ENCODE measurements around the gene FOXQ1. TPM values are rescaled to one million over a fixed set of nuclear protein-coding genes. Genes with fewer than 3 reads are reported as not detected.

Gene FOXQ1
- total and polyA plus RNA-seq, 2 of the 13 experiments (the other 11 are each of a cell fraction or from before 2014, with no cell fraction given) = 35.2 to 39.8 TPM

DNA sequence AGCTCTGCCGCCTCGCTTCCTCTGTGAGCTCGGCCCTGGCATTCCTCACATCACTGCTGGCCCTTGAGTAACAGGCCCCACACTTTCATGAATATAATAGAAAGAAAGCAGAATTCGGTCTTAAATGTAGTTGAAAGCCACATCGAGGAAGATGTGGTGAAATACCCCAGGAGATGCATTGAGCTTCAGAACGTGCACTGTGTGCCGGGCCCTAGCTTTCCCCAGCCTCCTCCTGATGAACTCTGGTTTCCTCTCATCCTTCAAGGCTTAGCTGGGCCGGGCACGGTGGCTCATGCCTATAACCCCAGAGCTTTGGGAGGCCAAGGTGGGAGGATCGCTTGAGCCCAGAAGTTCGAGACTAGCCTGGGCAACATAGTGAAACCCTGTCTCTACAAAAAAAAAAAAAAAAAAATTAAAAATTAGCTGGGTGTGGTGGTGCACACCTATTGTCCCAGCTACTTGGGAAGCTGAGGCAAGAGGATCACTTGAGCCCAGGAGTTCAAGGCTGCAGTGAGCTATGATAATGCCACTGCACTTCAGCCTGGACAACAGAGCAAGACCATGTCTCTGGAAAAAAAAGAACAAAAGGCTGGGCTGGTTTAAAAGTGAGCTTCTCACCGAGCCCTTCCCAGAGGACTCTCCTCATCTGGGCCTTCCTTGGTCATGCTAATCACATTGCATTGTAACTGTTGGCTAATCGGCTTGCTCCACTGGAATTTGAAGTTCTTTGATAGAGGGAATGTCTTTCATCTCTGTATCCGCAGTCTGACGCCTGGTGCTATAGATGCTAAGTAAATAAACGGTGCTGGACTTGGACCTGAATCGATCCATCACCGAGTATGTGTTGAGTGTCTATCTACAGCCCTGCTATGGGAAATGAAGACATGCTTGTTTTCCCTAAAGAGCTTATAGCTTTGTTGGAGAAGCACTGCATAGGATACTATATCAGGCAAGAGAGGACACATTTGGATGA, 43.8 kb upstream of the FOXQ1 start (continued):
- TF ChIP-seq, protein P1, sequence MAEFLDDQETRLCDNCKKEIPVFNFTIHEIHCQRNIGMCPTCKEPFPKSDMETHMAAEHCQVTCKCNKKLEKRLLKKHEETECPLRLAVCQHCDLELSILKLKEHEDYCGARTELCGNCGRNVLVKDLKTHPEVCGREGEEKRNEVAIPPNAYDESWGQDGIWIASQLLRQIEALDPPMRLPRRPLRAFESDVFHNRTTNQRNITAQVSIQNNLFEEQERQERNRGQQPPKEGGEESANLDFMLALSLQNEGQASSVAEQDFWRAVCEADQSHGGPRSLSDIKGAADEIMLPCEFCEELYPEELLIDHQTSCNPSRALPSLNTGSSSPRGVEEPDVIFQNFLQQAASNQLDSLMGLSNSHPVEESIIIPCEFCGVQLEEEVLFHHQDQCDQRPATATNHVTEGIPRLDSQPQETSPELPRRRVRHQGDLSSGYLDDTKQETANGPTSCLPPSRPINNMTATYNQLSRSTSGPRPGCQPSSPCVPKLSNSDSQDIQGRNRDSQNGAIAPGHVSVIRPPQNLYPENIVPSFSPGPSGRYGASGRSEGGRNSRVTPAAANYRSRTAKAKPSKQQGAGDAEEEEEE (CRISPR knock-in tag; IDR thresholded peaks at IDR 0.05; ENCODE audit: borderline replicate concordance) = peak; percentile 96; the same call in 1 of the 2 replicates
- peak; percentile 91 for TF ChIP-seq SNAPC2 (CRISPR knock-in tag; IDR thresholded peaks at IDR 0.05)
- no peak for TF ChIP-seq SRSF4 (IDR thresholded peaks at IDR 0.05; ENCODE audit: low read depth, low read length, poor library complexity, severe bottlenecking)
- TF ChIP-seq ZIK1 (CRISPR knock-in tag; IDR thresholded peaks at IDR 0.05; ENCODE audit: borderline replicate concordance, low read depth) = no peak; the same call in 1 of the 2 replicates
- peak; percentile 100 for TF ChIP-seq SMAD3 (CRISPR knock-in tag; IDR thresholded peaks at IDR 0.05)
- 0 out of 2 replicates have a peak, but pooled peaks have one; percentile 34 for TF ChIP-seq ZNF619 (CRISPR knock-in tag; IDR thresholded peaks at IDR 0.05)
- TF ChIP-seq NPAS2 (CRISPR knock-in tag; IDR thresholded peaks at IDR 0.05; ENCODE audit: borderline replicate concordance) = no peak
- TF ChIP-seq ZNF354B (CRISPR knock-in tag; IDR thresholded peaks at IDR 0.05) = no peak
- peak; percentile 99 for TF ChIP-seq CEBPG (CRISPR knock-in tag; IDR thresholded peaks at IDR 0.05)
- no peak for TF ChIP-seq ZNF484 (CRISPR knock-in tag; IDR thresholded peaks at IDR 0.05; ENCODE audit: borderline replicate concordance, low read depth)
- no peak for TF ChIP-seq ZNF562 (CRISPR knock-in tag; IDR thresholded peaks at IDR 0.05; ENCODE audit: borderline replicate concordance)
- TF ChIP-seq, protein P2, sequence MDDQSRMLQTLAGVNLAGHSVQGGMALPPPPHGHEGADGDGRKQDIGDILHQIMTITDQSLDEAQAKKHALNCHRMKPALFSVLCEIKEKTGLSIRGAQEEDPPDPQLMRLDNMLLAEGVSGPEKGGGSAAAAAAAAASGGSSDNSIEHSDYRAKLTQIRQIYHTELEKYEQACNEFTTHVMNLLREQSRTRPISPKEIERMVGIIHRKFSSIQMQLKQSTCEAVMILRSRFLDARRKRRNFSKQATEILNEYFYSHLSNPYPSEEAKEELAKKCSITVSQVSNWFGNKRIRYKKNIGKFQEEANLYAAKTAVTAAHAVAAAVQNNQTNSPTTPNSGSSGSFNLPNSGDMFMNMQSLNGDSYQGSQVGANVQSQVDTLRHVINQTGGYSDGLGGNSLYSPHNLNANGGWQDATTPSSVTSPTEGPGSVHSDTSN (CRISPR knock-in tag; IDR thresholded peaks at IDR 0.05; ENCODE audit: borderline replicate concordance) = peak; percentile 77; the same call in 1 of the 2 replicates
- no peak for TF ChIP-seq ZNF468 (CRISPR knock-in tag; IDR thresholded peaks at IDR 0.05)
- TF ChIP-seq, protein P3, sequence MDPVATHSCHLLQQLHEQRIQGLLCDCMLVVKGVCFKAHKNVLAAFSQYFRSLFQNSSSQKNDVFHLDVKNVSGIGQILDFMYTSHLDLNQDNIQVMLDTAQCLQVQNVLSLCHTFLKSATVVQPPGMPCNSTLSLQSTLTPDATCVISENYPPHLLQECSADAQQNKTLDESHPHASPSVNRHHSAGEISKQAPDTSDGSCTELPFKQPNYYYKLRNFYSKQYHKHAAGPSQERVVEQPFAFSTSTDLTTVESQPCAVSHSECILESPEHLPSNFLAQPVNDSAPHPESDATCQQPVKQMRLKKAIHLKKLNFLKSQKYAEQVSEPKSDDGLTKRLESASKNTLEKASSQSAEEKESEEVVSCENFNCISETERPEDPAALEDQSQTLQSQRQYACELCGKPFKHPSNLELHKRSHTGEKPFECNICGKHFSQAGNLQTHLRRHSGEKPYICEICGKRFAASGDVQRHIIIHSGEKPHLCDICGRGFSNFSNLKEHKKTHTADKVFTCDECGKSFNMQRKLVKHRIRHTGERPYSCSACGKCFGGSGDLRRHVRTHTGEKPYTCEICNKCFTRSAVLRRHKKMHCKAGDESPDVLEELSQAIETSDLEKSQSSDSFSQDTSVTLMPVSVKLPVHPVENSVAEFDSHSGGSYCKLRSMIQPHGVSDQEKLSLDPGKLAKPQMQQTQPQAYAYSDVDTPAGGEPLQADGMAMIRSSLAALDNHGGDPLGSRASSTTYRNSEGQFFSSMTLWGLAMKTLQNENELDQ (CRISPR knock-in tag; IDR thresholded peaks at IDR 0.05; ENCODE audit: borderline replicate concordance) = no peak
- TF ChIP-seq MZF1 (CRISPR knock-in tag; IDR thresholded peaks at IDR 0.05; ENCODE audit: borderline replicate concordance) = no peak
- TF ChIP-seq ZNF367 (CRISPR knock-in tag; IDR thresholded peaks at IDR 0.05; ENCODE audit: borderline replicate concordance) = peak; percentile 89
- TF ChIP-seq HNF4A (CRISPR knock-in tag; IDR thresholded peaks at IDR 0.05) = peak; percentile 100
- TF ChIP-seq, protein P4, sequence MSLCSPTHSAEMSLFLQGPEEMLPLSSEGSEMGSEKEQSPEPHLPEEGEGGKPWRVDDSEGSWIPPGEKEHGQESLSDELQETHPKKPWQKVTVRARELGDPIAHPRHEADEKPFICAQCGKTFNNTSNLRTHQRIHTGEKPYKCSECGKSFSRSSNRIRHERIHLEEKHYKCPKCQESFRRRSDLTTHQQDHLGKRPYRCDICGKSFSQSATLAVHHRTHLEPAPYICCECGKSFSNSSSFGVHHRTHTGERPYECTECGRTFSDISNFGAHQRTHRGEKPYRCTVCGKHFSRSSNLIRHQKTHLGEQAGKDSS (CRISPR knock-in tag; IDR thresholded peaks at IDR 0.05; ENCODE audit: borderline replicate concordance, low read depth) = peak; percentile 96
